ENCODE measurements around the gene LYSMD3.

LYSMD3 gene

GRCh38 chr5:90534922-90535321 is 5.5 kb upstream of the LYSMD3 start:
- TF ChIP-seq, protein P1, sequence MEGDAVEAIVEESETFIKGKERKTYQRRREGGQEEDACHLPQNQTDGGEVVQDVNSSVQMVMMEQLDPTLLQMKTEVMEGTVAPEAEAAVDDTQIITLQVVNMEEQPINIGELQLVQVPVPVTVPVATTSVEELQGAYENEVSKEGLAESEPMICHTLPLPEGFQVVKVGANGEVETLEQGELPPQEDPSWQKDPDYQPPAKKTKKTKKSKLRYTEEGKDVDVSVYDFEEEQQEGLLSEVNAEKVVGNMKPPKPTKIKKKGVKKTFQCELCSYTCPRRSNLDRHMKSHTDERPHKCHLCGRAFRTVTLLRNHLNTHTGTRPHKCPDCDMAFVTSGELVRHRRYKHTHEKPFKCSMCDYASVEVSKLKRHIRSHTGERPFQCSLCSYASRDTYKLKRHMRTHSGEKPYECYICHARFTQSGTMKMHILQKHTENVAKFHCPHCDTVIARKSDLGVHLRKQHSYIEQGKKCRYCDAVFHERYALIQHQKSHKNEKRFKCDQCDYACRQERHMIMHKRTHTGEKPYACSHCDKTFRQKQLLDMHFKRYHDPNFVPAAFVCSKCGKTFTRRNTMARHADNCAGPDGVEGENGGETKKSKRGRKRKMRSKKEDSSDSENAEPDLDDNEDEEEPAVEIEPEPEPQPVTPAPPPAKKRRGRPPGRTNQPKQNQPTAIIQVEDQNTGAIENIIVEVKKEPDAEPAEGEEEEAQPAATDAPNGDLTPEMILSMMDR (IDR thresholded peaks at IDR 0.05; ENCODE audit: control insufficient read depth, extremely low read depth, insufficient read depth): no peak

GRCh38 chr5:90533794-90534193 is 4.4 kb upstream of the LYSMD3 start:
- no peak overlapping the region for H3K4me3 ChIP-seq (ENCODE audit: low read depth, low read length)
- DNase-seq (ENCODE audit: low read depth): no peak
- TF ChIP-seq, protein P1 (IDR thresholded peaks at IDR 0.05; ENCODE audit: control insufficient read depth, extremely low read depth, insufficient read depth): no peak

More at GRCh38 chr5:90534922-90535321, 5.5 kb upstream of the LYSMD3 start:
- peak overlapping the region; percentile 17; the same call in 1 of the 2 replicates for H3K4me3 ChIP-seq (ENCODE audit: low read depth, low read length)
- peak; percentile 75 for DNase-seq (ENCODE audit: low read depth)

DNA sequence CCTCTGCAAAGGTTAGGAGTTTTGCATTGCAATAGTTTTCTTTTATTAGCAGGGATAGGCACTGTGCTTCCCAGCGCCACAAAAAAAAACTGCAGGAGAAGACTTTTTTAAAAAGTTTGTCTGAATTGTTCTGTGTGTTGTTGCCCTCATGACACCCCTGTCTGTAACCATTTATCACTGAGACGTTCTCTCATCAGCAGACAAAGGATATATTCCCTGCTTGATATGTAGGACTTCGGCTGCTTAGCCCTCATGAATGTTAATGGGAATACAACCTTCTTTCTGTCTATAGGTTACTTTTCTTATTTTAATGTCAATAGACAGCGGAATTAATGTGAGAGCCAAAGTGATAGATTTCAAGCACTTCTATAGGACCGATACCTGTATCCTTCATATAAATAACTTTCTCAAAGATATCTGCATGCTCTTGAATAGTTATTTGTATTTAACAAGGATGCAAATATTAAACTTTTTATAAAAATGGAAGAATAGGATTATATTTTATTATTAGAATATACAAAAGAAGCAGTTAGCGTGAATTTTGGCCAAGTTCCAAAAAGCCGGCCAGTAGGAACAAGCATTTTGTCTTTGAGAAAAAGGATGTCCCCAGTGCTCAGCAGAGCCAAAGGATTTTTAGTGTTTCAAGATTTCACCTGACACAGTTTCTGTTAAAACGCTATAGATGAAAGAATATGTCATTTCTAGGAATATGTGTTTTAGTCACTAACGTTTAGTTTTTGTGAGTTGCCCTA is 1.5 kb upstream of the LYSMD3 start:
- no peak for DNase-seq (ENCODE audit: low read depth)
- H3K4me3 ChIP-seq (ENCODE audit: low read depth, low read length): no peak overlapping the region
- TF ChIP-seq, protein P1 (IDR thresholded peaks at IDR 0.05; ENCODE audit: control insufficient read depth, extremely low read depth, insufficient read depth): no peak

- TF ChIP-seq, protein P1 (IDR thresholded peaks at IDR 0.05; ENCODE audit: control insufficient read depth, extremely low read depth, insufficient read depth): peak; percentile 81
- peak; percentile 58 for DNase-seq (ENCODE audit: low read depth)
- H3K4me3 ChIP-seq (ENCODE audit: low read depth, low read length): peak overlapping the region; percentile 95
Observed at GRCh38 chr5:90529939-90530677, 724 bp upstream of the LYSMD3 start.

DNA sequence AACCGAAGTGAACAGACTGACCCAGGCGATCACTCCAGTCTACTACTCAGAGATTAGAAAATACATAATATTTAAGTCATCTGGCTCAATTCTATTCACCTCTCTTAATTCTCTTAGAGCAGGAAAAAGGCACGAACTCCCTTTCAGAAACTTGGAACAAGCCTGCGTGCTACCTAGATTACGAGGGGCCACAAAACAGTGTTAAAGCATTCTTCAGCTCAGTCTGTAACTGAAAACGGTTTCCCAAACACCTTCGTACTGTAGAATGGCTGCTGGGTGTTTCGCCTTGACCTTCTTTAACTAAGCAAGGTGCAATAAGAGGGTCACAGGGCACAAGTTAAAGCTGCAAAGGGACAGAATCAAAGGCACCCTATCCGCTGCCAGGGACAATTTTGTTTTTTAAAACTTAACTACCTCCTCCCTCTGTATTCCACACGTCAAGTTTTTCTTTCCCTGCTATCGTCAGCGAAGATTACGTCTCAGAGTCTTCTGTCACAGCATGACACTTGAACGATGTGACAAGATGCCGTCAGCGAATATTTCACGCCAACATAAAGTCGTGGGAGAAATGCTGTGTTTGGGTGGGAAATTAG is 687 bp downstream of the LYSMD3 start:
- no peak for DNase-seq (ENCODE audit: low read depth)
- peak overlapping the region; percentile 95 for H3K4me3 ChIP-seq (ENCODE audit: low read depth, low read length)
- TF ChIP-seq, protein P1 (IDR thresholded peaks at IDR 0.05; ENCODE audit: control insufficient read depth, extremely low read depth, insufficient read depth): no peak

GRCh38 chr5:90519081-90519480 is 10.3 kb downstream of the LYSMD3 start:
- no peak for DNase-seq (ENCODE audit: low read depth)
- H3K4me3 ChIP-seq (ENCODE audit: low read depth, low read length): no peak overlapping the region
- TF ChIP-seq, protein P1 (IDR thresholded peaks at IDR 0.05; ENCODE audit: control insufficient read depth, extremely low read depth, insufficient read depth): no peak

Measured in LNCaP clone FGC (cell line).